Neural progenitor cell (in vitro differentiated cells): ENCODE measurements around the gene GRID1. TPM values are rescaled to one million over a fixed set of nuclear protein-coding genes. Genes with fewer than 3 reads are reported as not detected.

Source experiments
- DNase-seq: peaks from one replicate; pipeline ENCODE4 v3.0.0-alpha.2; 2016; ENCODE audit warnings: low spot score
- H2AFZ ChIP-seq: fragments of 200-600 bp; sonication (generic); replicated peaks from 2 replicates; pipeline ENCODE4 v1.6.1; 2016; ENCODE audit warnings: antibody characterized with exemption
- H3F3A ChIP-seq: fragments of 200-600 bp; sonication (generic); 2 replicates; pipeline ENCODE4 v1.6.1; 2016; ENCODE audit warnings: antibody characterized with exemption, low read depth
- H3K27ac ChIP-seq: fragments of 200-600 bp; sonication (generic); 2 replicates; pipeline ENCODE4 v1.5.1; 2016; ENCODE audit warnings: mild to moderate bottlenecking
- H3K27me3 ChIP-seq: fragments of 200-600 bp; sonication (generic); 2 replicates; pipeline ENCODE4 v1.6.1; 2016; ENCODE audit warnings: mild to moderate bottlenecking, moderate library complexity
- H3K36me3 ChIP-seq: fragments of 200-600 bp; sonication (generic); 2 replicates; pipeline ENCODE4 v1.5.1; 2016
- H3K4me1 ChIP-seq: fragments of 200-600 bp; sonication (generic); 2 replicates; pipeline ENCODE4 v1.6.1; 2016; ENCODE audit warnings: mixed run types
- H3K4me2 ChIP-seq: fragments of 200-600 bp; sonication (generic); 2 replicates; pipeline ENCODE4 v1.6.1; 2016
- H3K4me3 ChIP-seq: fragments of 200-600 bp; sonication (generic); 2 replicates; pipeline ENCODE4 v1.5.1; 2016
- H3K79me2 ChIP-seq: fragments of 200-600 bp; sonication (generic); 2 replicates; pipeline ENCODE4 v1.6.1; 2016; ENCODE audit warnings: low read depth
- H3K9ac ChIP-seq: fragments of 200-600 bp; sonication (generic); 2 replicates; pipeline ENCODE4 v1.6.1; 2016
- H3K9me3 ChIP-seq: fragments of 200-600 bp; sonication (generic); 2 replicates; pipeline ENCODE4 v1.5.1; 2016; ENCODE audit warnings: low read depth
- H4K20me1 ChIP-seq: fragments of 200-600 bp; sonication (generic); 2 replicates; pipeline ENCODE4 v1.6.1; 2016; ENCODE audit warnings: low read depth
- H3K27ac Mint-ChIP-seq: 3 replicates; pipeline ENCODE4 v1.8.0; 2021; ENCODE audit warnings: mixed read lengths
- H3K27me3 Mint-ChIP-seq: 2 replicates; pipeline ENCODE4 v1.8.0; 2022; ENCODE audit warnings: low read depth, mild to moderate bottlenecking, inconsistent platforms, moderate library complexity, mixed read lengths; ENCODE audit not compliant: insufficient read depth
- H3K36me3 Mint-ChIP-seq: 3 replicates; pipeline ENCODE4 v1.8.0; 2021; ENCODE audit warnings: mixed read lengths
- H3K4me1 Mint-ChIP-seq: 3 replicates; pipeline ENCODE4 v1.8.0; 2021; ENCODE audit warnings: mixed read lengths
- H3K4me3 Mint-ChIP-seq: 3 replicates; pipeline ENCODE4 v1.8.0; 2021; ENCODE audit warnings: mild to moderate bottlenecking, moderate library complexity, mixed read lengths
- H3K9me3 Mint-ChIP-seq: 3 replicates; pipeline ENCODE4 v1.8.0; 2020; ENCODE audit warnings: mixed read lengths
- CTCF ChIP-seq: fragments of 200-600 bp; sonication (generic); IDR thresholded peaks from 2 replicates; pipeline ENCODE4 v1.5.1; 2017; ENCODE audit warnings: antibody characterized with exemption, mild to moderate bottlenecking
- EZH2 ChIP-seq: fragments of 200-600 bp; sonication (generic); IDR thresholded peaks from 2 replicates; pipeline ENCODE4 v1.6.1; 2017; ENCODE audit warnings: antibody characterized with exemption, mild to moderate bottlenecking, moderate library complexity
- EZH2phosphoT487 ChIP-seq: fragments of 200-600 bp; sonication (generic); IDR thresholded peaks from 2 replicates; pipeline ENCODE4 v1.6.1; 2017; ENCODE audit warnings: antibody characterized with exemption
- total RNA-seq: library from RNA; depleted of rRNA; stranded (reverse); fragments of >200 nt; gene quantifications from 2 replicates; pipeline ENCODE4 v1.2.3, GENCODE V29; 2015; ENCODE audit warnings: low replicate concordance

GRID1 gene
- total RNA-seq, 1 donor from 2014 or later, result not detected

- Histone ChIP-seq H3K27ac (no peak overlapping the region), H2AFZ (peak overlapping the region; percentile 26), H4K20me1 (no peaks in the 10 kb centered on the region), H3K4me2 (no peak overlapping the region), H3K4me3 (no peak overlapping the region), H3K79me2 (no peaks in the 10 kb centered on the region), H3K9me3 (no peaks in the 10 kb centered on the region), H3F3A (no peaks in the 10 kb centered on the region), H3K36me3 (no peaks in the 10 kb centered on the region), H3K27me3 (no peaks in the 10 kb centered on the region), H3K9ac (no peak overlapping the region), H3K4me1 (peaks cover 5% of the 10 kb centered on the region)
- H3K9me3 Mint-ChIP-seq, result no peaks in the 10 kb centered on the region
- no peak overlapping the region for H3K27ac Mint-ChIP-seq
- peaks cover 8% of the 10 kb centered on the region for H3K27me3 Mint-ChIP-seq
- DNase-seq, result peak; percentile 40
- TF ChIP-seq CTCF (peak; percentile 37), EZH2phosphoT487 (no peak)
- no peaks in the 10 kb centered on the region for H3K4me1 Mint-ChIP-seq
- H3K4me3 Mint-ChIP-seq, result no peak overlapping the region
- no peaks in the 10 kb centered on the region for H3K36me3 Mint-ChIP-seq
Observed at GRCh38 chr10:86291616-86292340, 74.8 kb downstream of the GRID1 start.

- Mint-ChIP-seq H3K4me1 (no peaks in the 10 kb centered on the region), H3K36me3 (no peaks in the 10 kb centered on the region), H3K4me3 (no peak overlapping the region), H3K9me3 (no peaks in the 10 kb centered on the region), H3K27me3 (peaks cover 8% of the 10 kb centered on the region), H3K27ac (no peak overlapping the region)
- H3K79me2 ChIP-seq, result no peaks in the 10 kb centered on the region
- no peak overlapping the region for H3K4me2 ChIP-seq
- H3K4me1 ChIP-seq, result peaks cover 5% of the 10 kb centered on the region
- H3K36me3 ChIP-seq, result no peaks in the 10 kb centered on the region
- no peaks in the 10 kb centered on the region for H3K27me3 ChIP-seq
- TF ChIP-seq EZH2, result no peak
- no peak overlapping the region for H3K27ac ChIP-seq
- H3K9me3 ChIP-seq, result no peaks in the 10 kb centered on the region
- no peak overlapping the region for H2AFZ ChIP-seq
- no peak for DNase-seq
- no peak overlapping the region for H3K4me3 ChIP-seq
- H3K9ac ChIP-seq, result no peak overlapping the region
- H4K20me1 ChIP-seq, result no peaks in the 10 kb centered on the region
- H3F3A ChIP-seq, result no peaks in the 10 kb centered on the region
Observed at GRCh38 chr10:86290933-86291615, 75.5 kb downstream of the GRID1 start.

- DNase-seq, result no peak
- H3K4me1 ChIP-seq, result peaks cover 5% of the 10 kb centered on the region
- peaks cover 6% of the 10 kb centered on the region for H3K27me3 Mint-ChIP-seq
Observed at GRCh38 chr10:86289577-86289868, 77.1 kb downstream of the GRID1 start.

More at GRCh38 chr10:86289577-86289868, 77.1 kb downstream of the GRID1 start:
- H3K27ac Mint-ChIP-seq, result no peak overlapping the region
- TF ChIP-seq EZH2 (no peak), CTCF (no peak)
- no peaks in the 10 kb centered on the region for H3K4me1 Mint-ChIP-seq
- Histone ChIP-seq H3K9me3 (no peaks in the 10 kb centered on the region), H4K20me1 (no peaks in the 10 kb centered on the region), H3F3A (no peaks in the 10 kb centered on the region), H2AFZ (no peak overlapping the region), H3K36me3 (no peaks in the 10 kb centered on the region), H3K9ac (no peak overlapping the region), H3K4me3 (no peak overlapping the region), H3K27me3 (no peaks in the 10 kb centered on the region), H3K27ac (no peak overlapping the region), H3K4me2 (no peak overlapping the region), H3K79me2 (no peaks in the 10 kb centered on the region)
- no peaks in the 10 kb centered on the region for H3K36me3 Mint-ChIP-seq
- H3K4me3 Mint-ChIP-seq, result no peak overlapping the region
- no peaks in the 10 kb centered on the region for H3K9me3 Mint-ChIP-seq
